Keratinocyte (primary cell): Measurements from ENCODE around the gene SNAI3.

ENCODE experiments used
- CTCF ChIP-seq, 3 experiments: IDR thresholded peaks in 1 of 3; conservative IDR thresholded peaks in 1 of 3; optimal IDR thresholded peaks in 1 of 3; 2 replicates in 2 of 3; 3 replicates in 1 of 3; pipeline versions ENCODE3 to v1.5.1; 2011; ENCODE audit warnings: low read length in 3 of 3, mild to moderate bottlenecking in 3 of 3, moderate library complexity in 2 of 3, control low read depth in 1 of 3, inconsistent platforms in 1 of 3; ENCODE audit not compliant: insufficient read depth in 2 of 3; ENCODE audit errors: extremely low read depth in 1 of 3
- EZH2 ChIP-seq: IDR thresholded peaks from one replicate; pipeline ENCODE4 v1.6.1; 2012; ENCODE audit warnings: inconsistent platforms, mild to moderate bottlenecking, low read length, moderate library complexity

DNA sequence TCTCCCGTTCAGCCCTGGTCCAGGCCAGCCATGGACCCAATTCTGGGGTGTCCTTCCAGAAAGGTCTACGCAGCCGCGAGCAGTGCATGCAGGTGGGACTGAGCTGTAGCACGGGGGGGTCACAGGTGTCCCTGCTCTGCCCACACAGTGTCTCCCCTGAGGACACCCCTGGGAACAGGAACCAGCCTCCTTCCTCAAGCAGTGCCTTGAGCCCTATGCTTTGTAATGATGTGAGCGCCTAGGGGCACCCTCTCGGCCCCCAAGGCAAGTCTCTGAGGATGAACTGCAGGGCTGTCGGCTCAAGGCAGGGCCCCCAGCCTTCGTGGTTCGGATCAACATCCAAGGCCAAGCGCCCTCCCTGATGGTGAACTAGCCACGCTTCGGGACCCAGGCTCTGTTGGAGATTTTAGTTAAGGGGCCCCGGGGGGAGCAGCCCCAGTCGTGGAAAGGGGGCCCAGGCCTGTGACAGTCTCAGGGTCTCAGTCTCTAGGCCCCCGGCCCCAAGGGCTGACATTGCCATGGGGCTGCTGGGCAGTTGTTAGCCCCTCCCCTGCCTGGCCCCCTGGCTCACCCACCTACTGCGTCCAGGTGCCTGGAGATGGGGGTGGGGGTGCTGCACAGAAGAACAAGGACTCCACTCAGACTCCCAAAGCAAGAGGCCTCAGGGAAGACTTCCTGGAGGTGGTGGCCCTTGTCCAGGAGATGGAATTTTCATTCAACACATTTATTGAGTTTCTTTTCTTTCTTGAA lies 45.6 kb downstream of the SNAI3 start:
- TF ChIP-seq EZH2, result no peak
- TF ChIP-seq CTCF (optimal IDR thresholded peaks at IDR 0.05 in 1 of 3, IDR thresholded peaks at IDR 0.05 in 1 of 3, conservative IDR thresholded peaks at IDR 0.05 in 1 of 3; ENCODE audit: extremely low read depth in 1 of 3, insufficient read depth in 2 of 3, low read length in 3 of 3), result no peak
